C4-2B (cell line): Measurements from ENCODE around the gene TMEM201.

Source experiments
- CTCF ChIP-seq: fragments of 450-650 bp; conservative IDR thresholded peaks from 2 replicates; pipeline ENCODE4 v1.5.1; 2017; ENCODE audit warnings: mild to moderate bottlenecking
- ZFX ChIP-seq: fragments of 450-650 bp; IDR thresholded peaks from 2 replicates; pipeline ENCODE4 v1.6.1; 2017

- TF ChIP-seq CTCF: no peak
- TF ChIP-seq ZFX: no peak
Observed at GRCh38 chr1:9594471-9595155, 5.9 kb downstream of the TMEM201 start.
